HepG2 (cell line): ENCODE data around the gene RARA. TPM values are rescaled to one million over a fixed set of nuclear protein-coding genes. Genes with fewer than 3 reads are reported as not detected.
A peak's percentile ranks its signal among the peaks of the same experiment; 100 is the strongest.

ENCODE experiments used
- ATAC-seq: fragments of 200-7000 bp; cut with Tn5 transposase; 3 replicates; pipeline ENCODE4 v1.9.1; 2020; ENCODE audit warnings: mild to moderate bottlenecking, moderate library complexity
- BruUV-seq: library from RNA; stranded (reverse); fragments of 400-500 nt; replicated peaks from 2 replicates; lab custom pipeline; 2021; lab: Mats Ljungman, UMichigan
- CTCF ChIA-PET: fragments of 300-600 bp; formaldehyde crosslinking; extraction: SDS; loops from one replicate; lab custom pipeline; 2021; ENCODE audit warnings: low total read pairs, inconsistent platforms, low intra/inter-chr PET ratio; lab: Yijun Ruan, JAX
- POLR2A ChIA-PET: fragments of 350-600 bp; sonication (Branson Sonifier 250); formaldehyde crosslinking; loops from one replicate; lab custom pipeline; 2020; ENCODE audit warnings: antibody characterized with exemption, inconsistent platforms; lab: Yijun Ruan, JAX
- DNase-seq: peaks from one replicate; pipeline ENCODE4 v3.0.0-alpha.2; 2015; ENCODE audit warnings: low spot score
- FAIRE-seq: peaks from 3 replicates; lab custom pipeline; 2011; peaks lifted over from hg19 to GRCh38; lab: Jason Lieb, UNC
- H2AFZ ChIP-seq: one replicate; pipeline ENCODE4 v1.6.1; 2011; ENCODE audit warnings: low read length, inconsistent platforms
- H3K27ac ChIP-seq: fragments of 300-600 bp; 3 replicates; pipeline ENCODE4 v1.8.0; 2011; ENCODE audit warnings: mixed run types, mild to moderate bottlenecking, mixed read lengths, low read length, inconsistent platforms; ENCODE audit not compliant: insufficient read depth; ENCODE audit errors: extremely low read length
- H3K27me3 ChIP-seq, 2 experiments: fragments of 200-600 bp in 1 of 2; 2 replicates in 1 of 2; 3 replicates in 1 of 2; pipeline versions ENCODE4 v1.6.0 to v1.8.0; 2011; ENCODE audit warnings: low read length in 2 of 2, mild to moderate bottlenecking in 2 of 2, moderate library complexity in 2 of 2, inconsistent platforms in 1 of 2; ENCODE audit not compliant: insufficient read depth in 2 of 2, control insufficient read depth in 1 of 2
- H3K36me3 ChIP-seq, 2 experiments: fragments of 200-600 bp in 1 of 2; replicated peaks in 1 of 2; 2 replicates in 1 of 2; 3 replicates in 1 of 2; pipeline versions ENCODE4 v1.5.1 to v1.8.0; 2011; ENCODE audit warnings: low read length in 2 of 2, inconsistent platforms in 1 of 2; ENCODE audit not compliant: insufficient read depth in 2 of 2, control insufficient read depth in 1 of 2
- H3K4me1 ChIP-seq: 2 replicates; pipeline ENCODE4 v1.5.1; 2012; ENCODE audit warnings: low read length, inconsistent platforms; ENCODE audit not compliant: insufficient read depth
- H3K4me2 ChIP-seq: 2 replicates; pipeline ENCODE4 v1.6.0; 2011; ENCODE audit warnings: low read depth, low read length, inconsistent platforms
- H3K4me3 ChIP-seq, 3 experiments: fragments of 200-600 bp in 1 of 3; sonication (generic), shearing (Covaris generic) in 1 of 3; replicated peaks in 1 of 3; 2 replicates each; pipeline ENCODE4 v1.5.1; 2011 to 2016; ENCODE audit warnings: low read length in 3 of 3, inconsistent platforms in 2 of 3, low read depth in 2 of 3, mild to moderate bottlenecking in 2 of 3, control low read depth in 1 of 3, mixed read lengths in 1 of 3; ENCODE audit not compliant: insufficient read depth in 1 of 3
- H3K79me2 ChIP-seq: one replicate; pipeline ENCODE4 v1.6.1; 2011; ENCODE audit warnings: low read length, inconsistent platforms; ENCODE audit not compliant: insufficient read depth
- H3K9ac ChIP-seq: 2 replicates; pipeline ENCODE4 v1.6.0; 2011; ENCODE audit warnings: mild to moderate bottlenecking, low read depth, low read length, inconsistent platforms; ENCODE audit not compliant: insufficient read depth
- H3K9me3 ChIP-seq: 2 replicates; pipeline ENCODE4 v1.5.1; 2012; ENCODE audit warnings: mild to moderate bottlenecking, low read length
- H4K20me1 ChIP-seq: 2 replicates; pipeline ENCODE4 v1.6.0; 2011; ENCODE audit warnings: inconsistent platforms, mild to moderate bottlenecking, low read length, moderate library complexity; ENCODE audit not compliant: insufficient read depth
- CBX5 ChIP-seq: sonication (generic); formaldehyde crosslinking; IDR thresholded peaks from 2 replicates; pipeline ENCODE4 v1.4.0; 2020; ENCODE audit warnings: missing genetic modification reagents, borderline replicate concordance
- DNMT3B ChIP-seq: conservative IDR thresholded peaks from 2 replicates; pipeline ENCODE4 v1.6.1; 2016; ENCODE audit warnings: missing biosample characterization, control low read depth
- EZH2 ChIP-seq: conservative IDR thresholded peaks from 2 replicates; pipeline ENCODE4 v1.6.1; 2012; ENCODE audit warnings: mild to moderate bottlenecking, low read depth, low read length, moderate library complexity
- FOXM1 ChIP-seq: sonication (generic); formaldehyde crosslinking; IDR thresholded peaks from 2 replicates; pipeline ENCODE4 v1.5.0; 2020; ENCODE audit warnings: missing genetic modification reagents
- KLF15 ChIP-seq: sonication (generic); formaldehyde crosslinking; IDR thresholded peaks from 2 replicates; pipeline ENCODE4 v1.8.1; 2023; ENCODE audit warnings: borderline replicate concordance, mild to moderate bottlenecking, inconsistent platforms, missing genetic modification reagents, mixed read lengths
- NFRKB ChIP-seq: fragments of 450-650 bp; IDR thresholded peaks from 2 replicates; pipeline ENCODE4 v1.6.1; 2017
- NR1H2 ChIP-seq: sonication (generic); formaldehyde crosslinking; IDR thresholded peaks from 2 replicates; pipeline ENCODE4 v1.8.1; 2022; ENCODE audit warnings: low read depth, missing genetic modification reagents, borderline replicate concordance
- PHF21A ChIP-seq: sonication (generic); formaldehyde crosslinking; IDR thresholded peaks from 2 replicates; pipeline ENCODE4 v1.5.0; 2020; ENCODE audit warnings: mild to moderate bottlenecking, missing genetic modification reagents
- RXRB ChIP-seq: IDR thresholded peaks from 2 replicates; pipeline ENCODE4 v1.6.1; 2016; ENCODE audit warnings: borderline replicate concordance, missing genetic modification reagents, missing compliant biosample characterization
- SRF ChIP-seq: IDR thresholded peaks from 2 replicates; pipeline ENCODE4 v1.6.1; 2011; ENCODE audit warnings: mild to moderate bottlenecking, low read depth, low read length, moderate library complexity
- ZNF446 ChIP-seq: sonication (generic); formaldehyde crosslinking; IDR thresholded peaks from 2 replicates; pipeline ENCODE4 v1.5.0; 2020; ENCODE audit warnings: mild to moderate bottlenecking, missing genetic modification reagents
- ZNF543 ChIP-seq: sonication (generic); formaldehyde crosslinking; IDR thresholded peaks from 2 replicates; pipeline ENCODE4 v1.4.0; 2020; ENCODE audit warnings: mild to moderate bottlenecking, missing genetic modification reagents
- ZNF563 ChIP-seq: sonication (generic); formaldehyde crosslinking; IDR thresholded peaks from 2 replicates; pipeline ENCODE4 v1.8.0; 2022; ENCODE audit warnings: mild to moderate bottlenecking, moderate library complexity, missing genetic modification reagents
- ZNF678 ChIP-seq: sonication (generic); formaldehyde crosslinking; IDR thresholded peaks from 2 replicates; pipeline ENCODE4 v1.4.0; 2020; ENCODE audit warnings: mild to moderate bottlenecking, missing genetic modification reagents
- WGBS: methylation state at CpG from one replicate; pipeline ENCODE4 v1.1.6; 2017; ENCODE audit warnings: low lambda C conversion rate; 5-methylcytosine and 5-hydroxymethylcytosine counted together
- in situ Hi-C: cut with HindIII; loops from 2 replicates; pipeline ENCODE4 v1.10.0; 2017; ENCODE audit warnings: low pct_unique_long_range_greater_than_20kb; ENCODE audit not compliant: extremely low pct_ligation_motif_present
- intact Hi-C: fragments of 100-400 bp; cut with micrococcal nuclease; formaldehyde crosslinking; loops from one replicate; pipeline ENCODE4 v1.10.0; 2022; ENCODE audit not compliant: unreplicated experiment
- polyA plus RNA-seq, 8 experiments: library from polyadenylated mRNA; depleted of rRNA in 3 of 8; stranded (reverse) in 7 of 8; unstranded in 1 of 8; fragments of >200 nt; fragmentation: Illumina TruSeq in 4 of 8; extraction: Trizol in 4 of 8; gene quantifications; 2 replicates each; pipeline versions ENCODE4 v1.2.1 to v1.2.3, GENCODE V29; 2011 to 2016; ENCODE audit warnings: low read depth in 4 of 8, missing spikeins in 1 of 8, mixed read lengths in 1 of 8; ENCODE audit not compliant: insufficient read depth in 1 of 8
- total RNA-seq, 5 experiments: library from RNA; depleted of rRNA; stranded (reverse); fragments of >200 nt; fragmentation: Illumina TruSeq; extraction: Trizol; gene quantifications; 2 replicates each; pipeline ENCODE4 v1.2.3, GENCODE V29; 2016; ENCODE audit warnings: low read depth in 1 of 5
- TF ChIP-seq, protein P1 (sequence below): sonication (generic); formaldehyde crosslinking; conservative IDR thresholded peaks from 2 replicates; pipeline ENCODE4 v1.8.1; 2023; ENCODE audit warnings: missing genetic modification reagents
- TF ChIP-seq, protein P2 (sequence below): sonication (generic); formaldehyde crosslinking; IDR thresholded peaks from 2 replicates; pipeline ENCODE4 v1.4.0; 2020; ENCODE audit warnings: missing genetic modification reagents

Gene RARA
- total and polyA plus RNA-seq, 2 of the 13 experiments (the other 11 are each of a cell fraction or from before 2014, with no cell fraction given) = 6.4 to 8.6 TPM

DNA sequence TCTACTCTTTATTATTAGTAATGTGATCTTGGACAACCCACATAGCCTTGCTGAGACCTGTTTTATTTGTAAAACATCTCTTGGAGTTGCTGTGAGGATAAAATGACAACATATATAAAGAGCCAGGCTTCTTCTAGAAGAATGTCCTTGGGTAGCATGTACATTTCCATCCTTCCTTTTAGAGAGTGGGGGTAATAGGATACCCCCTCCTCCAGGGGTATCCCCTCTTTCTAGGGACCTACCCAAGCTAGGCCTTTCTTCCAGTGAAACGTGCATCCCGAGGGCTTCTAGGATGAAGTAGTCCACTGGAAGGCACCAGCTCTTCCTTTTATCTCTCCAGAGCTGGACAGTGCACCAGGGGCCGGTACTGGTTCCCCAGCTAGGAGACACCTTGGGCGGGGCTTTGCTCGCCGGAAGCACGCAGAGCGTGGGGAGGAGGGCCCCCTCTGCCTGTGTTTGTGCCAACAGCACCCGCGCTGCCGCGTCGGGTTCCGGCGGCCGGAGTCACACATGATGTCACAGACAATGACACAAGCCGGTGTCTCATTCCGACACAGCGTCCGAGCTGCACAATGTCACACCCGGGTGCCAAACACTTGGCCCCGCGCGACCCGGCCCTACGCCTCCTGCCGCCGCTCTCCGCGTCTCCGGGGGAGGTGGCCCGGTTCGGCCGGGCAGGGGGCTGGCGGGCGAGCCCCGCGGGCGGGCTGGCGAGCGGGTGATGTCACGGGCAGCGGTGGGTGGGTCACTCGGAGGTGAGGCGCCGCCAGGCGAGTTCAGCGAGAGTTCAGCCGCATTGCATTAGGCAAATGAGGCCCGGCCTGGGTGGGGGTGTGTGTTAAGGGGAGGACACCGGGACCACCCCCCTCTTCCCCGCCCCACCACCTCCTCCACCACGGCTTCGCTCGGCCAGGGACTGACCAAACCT lies 32.2 kb downstream of the RARA start (continued):
- peak; percentile 77 for TF ChIP-seq ZNF563 (CRISPR knock-in tag)
- TF ChIP-seq KLF15 (CRISPR knock-in tag) = peak; percentile 38; the same call in 1 of the 2 replicates
- TF ChIP-seq EZH2 = no peak
- TF ChIP-seq RXRB = peak; percentile 73
- no peak for TF ChIP-seq DNMT3B
- no peak for TF ChIP-seq FOXM1 (CRISPR knock-in tag)

DNA sequence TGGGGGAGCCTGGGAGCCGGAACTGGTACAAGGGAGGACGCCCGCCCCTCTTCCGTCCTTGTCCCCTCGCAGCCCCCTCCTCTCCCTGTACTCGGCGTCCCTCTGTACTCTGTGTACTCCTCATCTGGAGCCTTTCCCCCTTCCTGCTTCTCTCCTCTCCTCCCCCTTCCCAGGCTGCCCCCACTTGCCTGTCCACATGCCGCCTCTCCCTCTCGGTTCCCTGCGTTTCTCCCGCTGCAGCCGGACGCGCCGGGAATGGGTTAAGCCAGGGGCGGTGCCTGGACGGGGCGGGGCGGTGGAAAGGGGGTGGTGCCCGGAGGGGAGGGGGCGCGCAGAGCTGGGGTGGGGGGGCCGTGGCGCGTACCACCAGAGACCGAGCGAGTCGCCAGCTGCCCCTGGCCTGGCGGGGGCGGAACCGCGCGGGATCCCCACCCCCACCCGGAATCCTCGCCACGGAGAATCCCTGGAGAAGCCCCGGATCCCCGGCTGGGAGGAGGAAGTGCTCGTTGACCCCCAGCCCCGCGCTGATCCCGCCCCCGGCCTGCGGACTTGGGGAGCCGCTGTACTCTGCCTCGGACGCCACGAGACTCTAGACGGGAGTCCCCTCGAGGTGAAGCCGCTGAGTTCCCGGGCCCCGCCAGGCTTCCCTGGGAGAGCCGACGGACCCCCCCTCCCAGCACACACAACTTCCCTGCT lies 33.0 kb downstream of the RARA start:
- Histone ChIP-seq H3K27ac (peak overlapping the region; percentile 64), H3K9me3 (no peaks in the 10 kb centered on the region), H3K4me2 (peak overlapping the region; percentile 94), H3K4me3 (peak overlapping the region; percentile 79 to 88 (median 84)), H2AFZ (no peak overlapping the region), H3K36me3 (no peaks in the 10 kb centered on the region; a peak in 1 of 5 replicates), H3K9ac (peak overlapping the region; percentile 76), H4K20me1 (peaks cover 16% of the 10 kb centered on the region), H3K27me3 (no peaks in the 10 kb centered on the region), H3K79me2 (peaks cover 29% of the 10 kb centered on the region), H3K4me1 (peaks cover 53% of the 10 kb centered on the region)
- under 1% methylated on average over 25 of the region's 55 CpGs for WGBS
- FAIRE-seq (no peak), DNase-seq (peak; percentile 64), ATAC-seq (peak; percentile 56)
- intact Hi-C loops = no loop called here
- ChIA-PET POLR2A (interaction anchor here (0.6 to 6.6 kb wide), 6 partner anchors 10 to 32 kb away, joined by 3 to 48 read pairs (median 14); partner anchors contain the start of gene RARA), CTCF (interaction anchor here (1.1 kb wide), 1 partner anchor 39 kb away, joined by 4 read pairs; no protein-coding TSS in a partner anchor)
- no TSS peak for BruUV-seq
- in situ Hi-C loops = no loop called here
- TF ChIP-seq ZNF678 (CRISPR knock-in tag) = no peak
- TF ChIP-seq ZNF446 (CRISPR knock-in tag) = no peak; the same call in 1 of the 2 replicates
- TF ChIP-seq SRF = no peak
- TF ChIP-seq, protein P1, sequence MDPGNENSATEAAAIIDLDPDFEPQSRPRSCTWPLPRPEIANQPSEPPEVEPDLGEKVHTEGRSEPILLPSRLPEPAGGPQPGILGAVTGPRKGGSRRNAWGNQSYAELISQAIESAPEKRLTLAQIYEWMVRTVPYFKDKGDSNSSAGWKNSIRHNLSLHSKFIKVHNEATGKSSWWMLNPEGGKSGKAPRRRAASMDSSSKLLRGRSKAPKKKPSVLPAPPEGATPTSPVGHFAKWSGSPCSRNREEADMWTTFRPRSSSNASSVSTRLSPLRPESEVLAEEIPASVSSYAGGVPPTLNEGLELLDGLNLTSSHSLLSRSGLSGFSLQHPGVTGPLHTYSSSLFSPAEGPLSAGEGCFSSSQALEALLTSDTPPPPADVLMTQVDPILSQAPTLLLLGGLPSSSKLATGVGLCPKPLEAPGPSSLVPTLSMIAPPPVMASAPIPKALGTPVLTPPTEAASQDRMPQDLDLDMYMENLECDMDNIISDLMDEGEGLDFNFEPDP (CRISPR knock-in tag) = no peak
- TF ChIP-seq CBX5 (CRISPR knock-in tag) = no peak
- 0 out of 2 replicates have a peak, but pooled peaks have one; percentile 3 for TF ChIP-seq NR1H2 (CRISPR knock-in tag)
- no peak for TF ChIP-seq ZNF543 (CRISPR knock-in tag)
- TF ChIP-seq NFRKB = no peak
- TF ChIP-seq, protein P2, sequence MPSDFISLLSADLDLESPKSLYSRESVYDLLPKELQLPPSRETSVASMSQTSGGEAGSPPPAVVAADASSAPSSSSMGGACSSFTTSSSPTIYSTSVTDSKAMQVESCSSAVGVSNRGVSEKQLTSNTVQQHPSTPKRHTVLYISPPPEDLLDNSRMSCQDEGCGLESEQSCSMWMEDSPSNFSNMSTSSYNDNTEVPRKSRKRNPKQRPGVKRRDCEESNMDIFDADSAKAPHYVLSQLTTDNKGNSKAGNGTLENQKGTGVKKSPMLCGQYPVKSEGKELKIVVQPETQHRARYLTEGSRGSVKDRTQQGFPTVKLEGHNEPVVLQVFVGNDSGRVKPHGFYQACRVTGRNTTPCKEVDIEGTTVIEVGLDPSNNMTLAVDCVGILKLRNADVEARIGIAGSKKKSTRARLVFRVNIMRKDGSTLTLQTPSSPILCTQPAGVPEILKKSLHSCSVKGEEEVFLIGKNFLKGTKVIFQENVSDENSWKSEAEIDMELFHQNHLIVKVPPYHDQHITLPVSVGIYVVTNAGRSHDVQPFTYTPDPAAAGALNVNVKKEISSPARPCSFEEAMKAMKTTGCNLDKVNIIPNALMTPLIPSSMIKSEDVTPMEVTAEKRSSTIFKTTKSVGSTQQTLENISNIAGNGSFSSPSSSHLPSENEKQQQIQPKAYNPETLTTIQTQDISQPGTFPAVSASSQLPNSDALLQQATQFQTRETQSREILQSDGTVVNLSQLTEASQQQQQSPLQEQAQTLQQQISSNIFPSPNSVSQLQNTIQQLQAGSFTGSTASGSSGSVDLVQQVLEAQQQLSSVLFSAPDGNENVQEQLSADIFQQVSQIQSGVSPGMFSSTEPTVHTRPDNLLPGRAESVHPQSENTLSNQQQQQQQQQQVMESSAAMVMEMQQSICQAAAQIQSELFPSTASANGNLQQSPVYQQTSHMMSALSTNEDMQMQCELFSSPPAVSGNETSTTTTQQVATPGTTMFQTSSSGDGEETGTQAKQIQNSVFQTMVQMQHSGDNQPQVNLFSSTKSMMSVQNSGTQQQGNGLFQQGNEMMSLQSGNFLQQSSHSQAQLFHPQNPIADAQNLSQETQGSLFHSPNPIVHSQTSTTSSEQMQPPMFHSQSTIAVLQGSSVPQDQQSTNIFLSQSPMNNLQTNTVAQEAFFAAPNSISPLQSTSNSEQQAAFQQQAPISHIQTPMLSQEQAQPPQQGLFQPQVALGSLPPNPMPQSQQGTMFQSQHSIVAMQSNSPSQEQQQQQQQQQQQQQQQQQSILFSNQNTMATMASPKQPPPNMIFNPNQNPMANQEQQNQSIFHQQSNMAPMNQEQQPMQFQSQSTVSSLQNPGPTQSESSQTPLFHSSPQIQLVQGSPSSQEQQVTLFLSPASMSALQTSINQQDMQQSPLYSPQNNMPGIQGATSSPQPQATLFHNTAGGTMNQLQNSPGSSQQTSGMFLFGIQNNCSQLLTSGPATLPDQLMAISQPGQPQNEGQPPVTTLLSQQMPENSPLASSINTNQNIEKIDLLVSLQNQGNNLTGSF = no peak
- TF ChIP-seq PHF21A = no peak
